HepG2 (cell line): Measurements from ENCODE around the gene CALR. TPM values are rescaled to one million over a fixed set of nuclear protein-coding genes. Genes with fewer than 3 reads are reported as not detected.

Experiments
- ASH2L ChIP-seq: fragments of 300-600, 200-600 bp; sonication (generic); IDR thresholded peaks from 2 replicates; pipeline ENCODE4 v1.7.0; 2017; ENCODE audit warnings: low read depth, mild to moderate bottlenecking, moderate library complexity, mixed read lengths, low read length; ENCODE audit not compliant: insufficient read length
- CBX1 ChIP-seq: IDR thresholded peaks from one replicate; pipeline ENCODE4 v1.6.1; 2016; ENCODE audit warnings: antibody characterized with exemption, low read depth
- CREB1 ChIP-seq, 2 experiments: fragments of 450-650 bp in 1 of 2; IDR thresholded peaks; 2 replicates each; pipeline ENCODE4 v1.6.1; 2016 to 2017; ENCODE audit warnings: control low read depth in 1 of 2, mild to moderate bottlenecking in 1 of 2, missing compliant biosample characterization in 1 of 2, missing genetic modification characterization in 1 of 2
- GLMP ChIP-seq: sonication (generic); formaldehyde crosslinking; IDR thresholded peaks from 2 replicates; pipeline ENCODE4 v1.9.0; 2021; ENCODE audit warnings: missing genetic modification reagents, mild to moderate bottlenecking, borderline replicate concordance
- HNF4A ChIP-seq: sonication (generic); formaldehyde crosslinking; IDR thresholded peaks from 2 replicates; pipeline ENCODE4 v1.4.0; 2020; ENCODE audit warnings: missing genetic modification reagents
- ISX ChIP-seq: sonication (generic); formaldehyde crosslinking; conservative IDR thresholded peaks from 2 replicates; pipeline ENCODE4 v1.5.0; 2020; ENCODE audit warnings: missing genetic modification reagents
- MBD4 ChIP-seq: IDR thresholded peaks from 2 replicates; pipeline ENCODE4 v1.6.1; 2012; ENCODE audit warnings: low read length, inconsistent platforms, borderline replicate concordance
- NCOA2 ChIP-seq: sonication (generic); formaldehyde crosslinking; IDR thresholded peaks from 2 replicates; pipeline ENCODE4 v1.8.0; 2022; ENCODE audit warnings: inconsistent platforms
- PRDM10 ChIP-seq: sonication (generic); formaldehyde crosslinking; IDR thresholded peaks from 2 replicates; pipeline ENCODE4 v1.4.0; 2020; ENCODE audit warnings: low read depth, missing genetic modification reagents
- RNF2 ChIP-seq: fragments of 450-650 bp; conservative IDR thresholded peaks from 2 replicates; pipeline ENCODE4 v1.6.1; 2016; ENCODE audit warnings: low read depth
- SP140L ChIP-seq: sonication (generic); formaldehyde crosslinking; IDR thresholded peaks from 2 replicates; pipeline ENCODE4 v1.4.0; 2020; ENCODE audit warnings: missing genetic modification reagents, borderline replicate concordance
- ZMYM4 ChIP-seq: sonication (generic); formaldehyde crosslinking; IDR thresholded peaks from 2 replicates; pipeline ENCODE4 v1.8.1; 2023; ENCODE audit warnings: mild to moderate bottlenecking, missing genetic modification reagents
- ZNF10 ChIP-seq: sonication (generic); formaldehyde crosslinking; IDR thresholded peaks from 2 replicates; pipeline ENCODE4 v1.4.0; 2020; ENCODE audit warnings: mild to moderate bottlenecking, low read depth, missing genetic modification reagents, borderline replicate concordance
- ZNF264 ChIP-seq: sonication (generic); formaldehyde crosslinking; IDR thresholded peaks from 2 replicates; pipeline ENCODE4 v1.4.0; 2020; ENCODE audit warnings: missing genetic modification reagents
- ZNF343 ChIP-seq: sonication (generic); formaldehyde crosslinking; IDR thresholded peaks from 2 replicates; pipeline ENCODE4 v1.4.0; 2020; ENCODE audit warnings: mild to moderate bottlenecking, missing genetic modification reagents
- polyA plus RNA-seq, 8 experiments: library from polyadenylated mRNA; depleted of rRNA in 3 of 8; stranded (reverse) in 7 of 8; unstranded in 1 of 8; fragments of >200 nt; fragmentation: Illumina TruSeq in 4 of 8; extraction: Trizol in 4 of 8; gene quantifications; 2 replicates each; pipeline versions ENCODE4 v1.2.1 to v1.2.3, GENCODE V29; 2011 to 2016; ENCODE audit warnings: low read depth in 4 of 8, missing spikeins in 1 of 8, mixed read lengths in 1 of 8; ENCODE audit not compliant: insufficient read depth in 1 of 8
- total RNA-seq, 5 experiments: library from RNA; depleted of rRNA; stranded (reverse); fragments of >200 nt; fragmentation: Illumina TruSeq; extraction: Trizol; gene quantifications; 2 replicates each; pipeline ENCODE4 v1.2.3, GENCODE V29; 2016; ENCODE audit warnings: low read depth in 1 of 5
- TF ChIP-seq, protein P1 (sequence below): sonication (generic); formaldehyde crosslinking; IDR thresholded peaks from 2 replicates; pipeline ENCODE4 v1.4.0; 2020; ENCODE audit warnings: mild to moderate bottlenecking, missing genetic modification reagents

CALR gene
- total and polyA plus RNA-seq, 2 of the 13 experiments (the other 11 are each of a cell fraction or from before 2014, with no cell fraction given) = 898 to 934 TPM

GRCh38 chr19:12945479-12946091 is 7.2 kb downstream of the CALR start, which contains the start of gene RAD23A (continued):
- peak; percentile 77 for TF ChIP-seq ZNF264 (CRISPR knock-in tag)
- TF ChIP-seq, protein P1, sequence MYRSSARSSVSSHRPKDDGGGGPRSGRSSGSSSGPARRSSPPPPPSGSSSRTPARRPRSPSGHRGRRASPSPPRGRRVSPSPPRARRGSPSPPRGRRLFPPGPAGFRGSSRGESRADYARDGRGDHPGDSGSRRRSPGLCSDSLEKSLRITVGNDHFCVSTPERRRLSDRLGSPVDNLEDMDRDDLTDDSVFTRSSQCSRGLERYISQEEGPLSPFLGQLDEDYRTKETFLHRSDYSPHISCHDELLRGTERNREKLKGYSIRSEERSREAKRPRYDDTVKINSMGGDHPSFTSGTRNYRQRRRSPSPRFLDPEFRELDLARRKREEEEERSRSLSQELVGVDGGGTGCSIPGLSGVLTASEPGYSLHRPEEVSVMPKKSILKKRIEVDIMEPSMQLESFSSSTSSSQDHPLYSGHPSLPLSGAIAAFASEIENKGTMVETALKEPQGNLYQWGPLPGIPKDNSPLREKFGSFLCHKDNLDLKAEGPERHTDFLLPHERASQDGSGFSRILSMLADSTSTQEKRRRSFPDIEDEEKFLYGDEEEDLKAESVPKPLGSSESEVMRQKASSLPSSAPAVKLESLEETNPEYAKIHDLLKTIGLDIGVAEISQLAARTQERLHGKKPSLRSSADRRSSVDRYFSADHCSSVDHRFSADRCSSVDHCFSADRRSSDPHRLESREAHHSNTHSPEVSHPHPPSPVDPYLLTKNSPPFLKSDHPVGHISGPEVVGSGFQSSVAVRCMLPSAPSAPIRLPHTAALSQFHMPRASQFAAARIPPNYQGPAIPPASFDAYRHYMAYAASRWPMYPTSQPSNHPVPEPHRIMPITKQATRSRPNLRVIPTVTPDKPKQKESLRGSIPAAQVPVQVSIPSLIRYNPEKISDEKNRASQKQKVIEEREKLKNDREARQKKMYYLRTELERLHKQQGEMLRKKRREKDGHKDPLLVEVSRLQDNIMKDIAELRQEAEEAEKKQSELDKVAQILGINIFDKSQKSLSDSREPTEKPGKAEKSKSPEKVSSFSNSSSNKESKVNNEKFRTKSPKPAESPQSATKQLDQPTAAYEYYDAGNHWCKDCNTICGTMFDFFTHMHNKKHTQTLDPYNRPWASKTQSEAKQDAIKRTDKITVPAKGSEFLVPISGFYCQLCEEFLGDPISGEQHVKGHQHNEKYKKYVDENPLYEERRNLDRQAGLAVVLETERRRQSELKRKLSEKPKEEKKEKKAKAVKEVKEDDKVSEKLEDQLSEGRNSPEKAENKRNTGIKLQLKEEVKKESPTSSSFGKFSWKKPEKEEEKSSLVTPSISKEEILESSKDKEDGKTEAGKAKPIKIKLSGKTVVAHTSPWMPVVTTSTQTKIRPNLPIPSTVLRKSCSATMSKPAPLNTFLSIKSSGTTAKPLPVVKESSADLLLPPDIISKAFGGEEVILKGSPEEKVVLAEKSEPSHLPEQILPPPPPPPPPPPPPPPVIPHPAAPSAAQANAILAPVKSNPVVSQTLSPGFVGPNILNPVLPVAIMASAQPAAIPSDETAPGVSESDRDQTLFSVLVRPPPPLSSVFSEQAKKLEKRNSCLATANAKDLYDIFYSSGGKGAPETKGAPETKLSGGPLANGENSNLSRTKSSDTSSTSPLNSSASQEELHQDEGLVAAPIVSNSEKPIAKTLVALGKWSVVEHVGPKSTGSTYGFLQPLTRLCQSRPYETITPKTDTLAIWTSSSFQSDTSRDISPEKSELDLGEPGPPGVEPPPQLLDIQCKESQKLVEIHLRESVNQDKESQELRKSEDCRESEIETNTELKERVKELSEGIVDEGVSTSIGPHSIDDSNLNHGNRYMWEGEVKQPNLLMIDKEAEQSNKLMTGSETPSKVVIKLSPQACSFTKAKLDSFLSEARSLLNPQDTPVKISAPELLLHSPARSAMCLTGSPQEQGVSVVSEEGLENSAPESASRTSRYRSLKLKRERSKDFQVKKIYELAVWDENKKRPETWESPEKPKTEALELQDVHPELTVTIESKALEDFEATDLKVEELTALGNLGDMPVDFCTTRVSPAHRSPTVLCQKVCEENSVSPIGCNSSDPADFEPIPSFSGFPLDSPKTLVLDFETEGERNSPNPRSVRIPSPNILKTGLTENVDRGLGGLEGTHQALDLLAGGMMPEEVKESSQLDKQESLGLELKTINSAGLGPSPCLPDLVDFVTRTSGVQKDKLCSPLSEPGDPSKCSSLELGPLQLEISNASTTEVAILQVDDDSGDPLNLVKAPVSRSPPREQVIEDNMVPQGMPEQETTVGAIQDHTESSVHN (CRISPR knock-in tag) = peak; percentile 62; the same call in 1 of the 2 replicates
- TF ChIP-seq ISX (CRISPR knock-in tag) = no peak
- TF ChIP-seq ASH2L = peak; percentile 69
- no peak for TF ChIP-seq MBD4
- peak; percentile 51; the same call in 1 of the 2 replicates for TF ChIP-seq HNF4A (CRISPR knock-in tag)
- no peak for TF ChIP-seq PRDM10 (CRISPR knock-in tag)
- no peak for TF ChIP-seq GLMP (CRISPR knock-in tag)
- peak; percentile 100 for TF ChIP-seq CREB1 (IDR thresholded peaks at IDR 0.05)
- peak; percentile 96 for TF ChIP-seq CREB1 (CRISPR knock-in tag; IDR thresholded peaks at IDR 0.05)
- TF ChIP-seq ZMYM4 (CRISPR knock-in tag) = peak; percentile 77
- no peak for TF ChIP-seq SP140L
- TF ChIP-seq NCOA2 = peak; percentile 67; the same call in 1 of the 2 replicates
- TF ChIP-seq CBX1 = peak; percentile 82
- no peak for TF ChIP-seq ZNF10
- TF ChIP-seq RNF2 = 0 out of 2 replicates have a peak, but pooled peaks have one; percentile 22
- no peak; the same call in 1 of the 2 replicates for TF ChIP-seq ZNF343
